PC-9 (cell line): ENCODE measurements around the gene MILR1. TPM values are rescaled to one million over a fixed set of nuclear protein-coding genes. Genes with fewer than 3 reads are reported as not detected.

Experiments
- BruUV-seq: library from RNA; stranded (reverse); fragments of 400-500 nt; replicated peaks from 2 replicates; lab custom pipeline; 2021; lab: Mats Ljungman, UMichigan
- CTCF ChIA-PET: fragments of 300-600 bp; sonication (Branson Sonifier 250); formaldehyde crosslinking; loops from one replicate; lab custom pipeline; 2022; ENCODE audit warnings: antibody characterized with exemption; lab: Charles Lee
- POLR2A ChIA-PET: fragments of 300-600 bp; sonication (Branson Sonifier 250); formaldehyde crosslinking; loops from one replicate; lab custom pipeline; 2022; ENCODE audit warnings: antibody characterized with exemption; ENCODE audit not compliant: unreplicated experiment; lab: Charles Lee
- DNase-seq, 2 experiments: peaks; one replicate each; pipeline versions ENCODE4 v3.0.0 to v3.0.0-alpha.2; 2015 to 2022; ENCODE audit warnings: mixed read lengths in 1 of 2
- H2AFZ ChIP-seq: fragments of 200-600 bp; sonication (generic); 2 replicates; pipeline ENCODE4 v1.8.1; 2017; ENCODE audit warnings: antibody characterized with exemption
- H3F3A ChIP-seq: fragments of 200-600 bp; sonication (generic); 2 replicates; pipeline ENCODE4 v1.8.1; 2017; ENCODE audit warnings: antibody characterized with exemption, mild to moderate bottlenecking, low read depth; ENCODE audit not compliant: insufficient read depth
- H3K27ac ChIP-seq: fragments of 200-600 bp; sonication (generic); 2 replicates; pipeline ENCODE4 v1.6.1; 2016; ENCODE audit warnings: mixed run types
- H3K27me3 ChIP-seq: fragments of 200-600 bp; sonication (generic); 2 replicates; pipeline ENCODE4 v1.6.1; 2016; ENCODE audit warnings: low read depth, mixed run types; ENCODE audit not compliant: insufficient read depth
- H3K36me3 ChIP-seq: fragments of 200-600 bp; sonication (generic); 2 replicates; pipeline ENCODE4 v1.6.1; 2016; ENCODE audit warnings: low read depth, mixed run types
- H3K4me1 ChIP-seq: fragments of 200-600 bp; sonication (generic); replicated peaks from 2 replicates; pipeline ENCODE4 v1.6.1; 2016; ENCODE audit warnings: mixed run types; ENCODE audit not compliant: insufficient read depth
- H3K4me2 ChIP-seq: fragments of 200-600 bp; sonication (generic); 2 replicates; pipeline ENCODE4 v1.6.1; 2017; ENCODE audit warnings: mixed run types
- H3K4me3 ChIP-seq: fragments of 200-600 bp; sonication (generic); 2 replicates; pipeline ENCODE4 v1.6.1; 2016; ENCODE audit warnings: mixed run types
- H3K79me2 ChIP-seq: fragments of 200-600 bp; sonication (generic); 2 replicates; pipeline ENCODE4 v1.6.1; 2017; ENCODE audit warnings: low read depth, mixed run types
- H3K9me2 ChIP-seq: fragments of 200-600 bp; sonication (generic); 2 replicates; pipeline ENCODE4 v1.8.1; 2017; ENCODE audit warnings: mild to moderate bottlenecking; ENCODE audit not compliant: insufficient read depth
- H3K9me3 ChIP-seq: fragments of 200-600 bp; sonication (generic); 2 replicates; pipeline ENCODE4 v1.8.1; 2016; ENCODE audit warnings: low read depth; ENCODE audit not compliant: insufficient read depth
- H4K20me1 ChIP-seq: fragments of 200-600 bp; sonication (generic); 2 replicates; pipeline ENCODE4 v1.8.1; 2017; ENCODE audit not compliant: insufficient read depth
- EZH2 ChIP-seq: fragments of 200-600 bp; sonication (generic); IDR thresholded peaks from 2 replicates; pipeline ENCODE4 v1.8.0; 2017; ENCODE audit warnings: antibody characterized with exemption, low read depth
- intact Hi-C: fragments of 100-400 bp; cut with micrococcal nuclease; formaldehyde crosslinking; loops from one replicate; pipeline ENCODE4 v1.10.0; 2022; ENCODE audit not compliant: unreplicated experiment
- total RNA-seq: library from RNA; stranded (reverse); gene quantifications from 2 replicates; pipeline ENCODE4 v1.2.3, GENCODE V29; 2021
- TF ChIP-seq, protein P1 (sequence below): fragments of 200-600 bp; sonication (generic); conservative IDR thresholded peaks from 2 replicates; pipeline ENCODE4 v1.6.1; 2017; ENCODE audit warnings: mixed run types, antibody characterized with exemption, mild to moderate bottlenecking, moderate library complexity

MILR1 gene
- total RNA-seq, 1 experiment from 2014 or later = 25.6 TPM

GRCh38 chr17:64401244-64401860 lies 47.6 kb upstream of the MILR1 start:
- no peak for TF ChIP-seq EZH2
- TF ChIP-seq, protein P1, sequence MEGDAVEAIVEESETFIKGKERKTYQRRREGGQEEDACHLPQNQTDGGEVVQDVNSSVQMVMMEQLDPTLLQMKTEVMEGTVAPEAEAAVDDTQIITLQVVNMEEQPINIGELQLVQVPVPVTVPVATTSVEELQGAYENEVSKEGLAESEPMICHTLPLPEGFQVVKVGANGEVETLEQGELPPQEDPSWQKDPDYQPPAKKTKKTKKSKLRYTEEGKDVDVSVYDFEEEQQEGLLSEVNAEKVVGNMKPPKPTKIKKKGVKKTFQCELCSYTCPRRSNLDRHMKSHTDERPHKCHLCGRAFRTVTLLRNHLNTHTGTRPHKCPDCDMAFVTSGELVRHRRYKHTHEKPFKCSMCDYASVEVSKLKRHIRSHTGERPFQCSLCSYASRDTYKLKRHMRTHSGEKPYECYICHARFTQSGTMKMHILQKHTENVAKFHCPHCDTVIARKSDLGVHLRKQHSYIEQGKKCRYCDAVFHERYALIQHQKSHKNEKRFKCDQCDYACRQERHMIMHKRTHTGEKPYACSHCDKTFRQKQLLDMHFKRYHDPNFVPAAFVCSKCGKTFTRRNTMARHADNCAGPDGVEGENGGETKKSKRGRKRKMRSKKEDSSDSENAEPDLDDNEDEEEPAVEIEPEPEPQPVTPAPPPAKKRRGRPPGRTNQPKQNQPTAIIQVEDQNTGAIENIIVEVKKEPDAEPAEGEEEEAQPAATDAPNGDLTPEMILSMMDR = no peak

DNA sequence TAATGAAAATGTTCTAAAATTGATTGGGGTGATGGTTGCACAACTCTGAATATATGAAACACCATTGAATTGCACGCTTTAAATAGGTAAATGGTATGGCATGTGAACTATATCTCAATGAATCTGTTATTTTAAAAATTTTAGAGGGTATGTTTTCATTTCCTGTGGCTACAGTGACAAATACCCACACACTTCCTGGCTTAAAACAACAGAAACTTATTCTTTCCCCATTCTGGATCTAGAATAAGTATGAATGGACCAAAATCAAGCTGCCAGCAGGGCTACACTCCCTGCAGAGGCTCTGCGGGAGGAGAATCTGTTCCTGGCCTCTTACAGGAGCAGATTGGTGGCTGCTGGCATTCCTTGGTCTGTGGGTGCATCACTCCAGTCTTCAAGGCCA lies 47.0 kb upstream of the MILR1 start:
- Histone ChIP-seq H3K9me3 (no peaks in the 10 kb centered on the region), H4K20me1 (peaks cover 92% of the 10 kb centered on the region), H3K4me1 (peaks cover 30% of the 10 kb centered on the region), H3K4me3 (no peak overlapping the region), H3K27ac (0 out of 2 replicates have a peak overlapping the region, but pooled peaks have one; percentile 16), H2AFZ (no peak overlapping the region), H3K27me3 (no peaks in the 10 kb centered on the region), H3K79me2 (peaks cover 55% of the 10 kb centered on the region), H3F3A (peaks cover 100% of the 10 kb centered on the region), H3K36me3 (peaks cover 56% of the 10 kb centered on the region), H3K9me2 (no peaks in the 10 kb centered on the region), H3K4me2 (no peak overlapping the region)
- no TSS peak for BruUV-seq
- no peak for TF ChIP-seq EZH2
- TF ChIP-seq, protein P1 = no peak
- POLR2A ChIA-PET = no interaction called here
- CTCF ChIA-PET = interaction anchor here (0.6 kb wide), 1 partner anchor 93 kb away, joined by 3 read pairs; no protein-coding TSS in a partner anchor
- intact Hi-C loops = no loop called here
- DNase-seq = no peak

More at GRCh38 chr17:64401244-64401860, 47.6 kb upstream of the MILR1 start:
- H3F3A ChIP-seq = peaks cover 100% of the 10 kb centered on the region
- peaks cover 56% of the 10 kb centered on the region for H3K36me3 ChIP-seq
- H3K4me3 ChIP-seq = no peak overlapping the region
- intact Hi-C loops = no loop called here
- BruUV-seq = no TSS peak
- H3K9me3 ChIP-seq = no peaks in the 10 kb centered on the region
- peaks cover 36% of the 10 kb centered on the region for H3K4me1 ChIP-seq
- H2AFZ ChIP-seq = no peak overlapping the region
- no peaks in the 10 kb centered on the region for H3K27me3 ChIP-seq
- peaks cover 92% of the 10 kb centered on the region for H4K20me1 ChIP-seq
- POLR2A ChIA-PET = no interaction called here
- DNase-seq = no peak
- CTCF ChIA-PET = interaction anchor here (0.6 kb wide), 1 partner anchor 93 kb away, joined by 3 read pairs; no protein-coding TSS in a partner anchor
- H3K4me2 ChIP-seq = no peak overlapping the region
- H3K9me2 ChIP-seq = no peaks in the 10 kb centered on the region
- H3K79me2 ChIP-seq = peaks cover 61% of the 10 kb centered on the region
- peak overlapping the region; percentile 16; the same call in 1 of the 2 replicates for H3K27ac ChIP-seq

- peaks cover 54% of the 10 kb centered on the region for H3K36me3 ChIP-seq
- H3K4me3 ChIP-seq = no peak overlapping the region
- no TSS peak for BruUV-seq
- H4K20me1 ChIP-seq = peaks cover 92% of the 10 kb centered on the region
- no peak overlapping the region for H2AFZ ChIP-seq
- intact Hi-C loops = no loop called here
- CTCF ChIA-PET = no interaction called here
- no peaks in the 10 kb centered on the region for H3K9me2 ChIP-seq
- DNase-seq = no peak
- H3K79me2 ChIP-seq = peaks cover 53% of the 10 kb centered on the region
- H3K4me1 ChIP-seq = peaks cover 28% of the 10 kb centered on the region
- H3K27me3 ChIP-seq = no peaks in the 10 kb centered on the region
- H3K9me3 ChIP-seq = no peaks in the 10 kb centered on the region
- H3F3A ChIP-seq = peaks cover 100% of the 10 kb centered on the region
- POLR2A ChIA-PET = no interaction called here
- H3K27ac ChIP-seq = 0 out of 2 replicates have a peak overlapping the region, but pooled peaks have one; percentile 16
- H3K4me2 ChIP-seq = no peak overlapping the region
- TF ChIP-seq, protein P1 = no peak
- no peak for TF ChIP-seq EZH2
Observed at GRCh38 chr17:64402469-64402868, 46.4 kb upstream of the MILR1 start.
